ENCODE data around the gene CNTD1. TPM values are rescaled to one million over a fixed set of nuclear protein-coding genes. Genes with fewer than 3 reads are reported as not detected.

CNTD1 gene
- total RNA-seq, 2 experiments from 2014 or later, result not detected

DNA sequence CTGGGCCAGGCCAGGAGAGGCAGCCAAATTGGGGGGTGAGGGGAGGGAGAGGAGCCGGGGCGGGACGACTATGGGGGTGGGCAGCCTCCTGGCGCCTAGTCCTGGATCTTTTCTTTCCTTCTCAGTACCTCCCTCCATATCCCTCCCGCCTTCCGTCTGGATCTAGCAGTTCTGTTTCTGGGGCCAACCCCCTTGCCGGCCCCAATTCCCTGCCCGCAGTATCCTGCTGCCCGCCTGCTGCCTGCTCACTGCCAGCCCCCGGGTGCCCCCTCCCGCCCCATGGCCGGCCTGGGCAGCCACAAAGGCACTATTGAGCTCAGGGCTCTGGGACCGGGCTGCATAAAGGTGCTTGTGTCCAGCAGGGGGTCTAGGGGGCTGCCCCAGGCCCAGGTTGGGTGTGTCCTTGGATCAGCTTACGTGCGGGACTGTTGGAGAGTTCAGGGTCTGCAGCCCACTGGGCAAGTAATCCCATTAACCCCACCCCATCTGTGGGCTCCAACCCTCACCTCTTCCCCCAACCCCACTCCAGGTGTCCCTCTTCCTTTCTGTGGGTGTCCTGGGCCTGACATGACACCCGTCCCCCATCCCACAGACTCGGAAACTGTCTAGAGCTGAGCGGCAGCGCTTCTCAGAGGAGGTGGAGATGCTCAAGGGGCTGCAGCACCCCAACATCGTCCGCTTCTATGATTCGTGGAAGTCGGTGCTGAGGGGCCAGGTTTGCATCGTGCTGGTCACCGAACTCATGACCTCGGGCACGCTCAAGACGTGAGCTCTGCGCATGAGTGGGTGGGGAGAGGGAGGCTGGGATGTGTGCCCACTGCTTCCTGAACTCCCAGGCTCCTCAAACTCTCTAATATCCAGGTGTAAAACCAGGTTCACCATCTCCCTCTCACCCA lies 16.2 kb upstream of the CNTD1 start:
- ChIA-PET POLR2A (no interaction called here), CTCF (interaction anchor here (0.7 to 1.7 kb wide), 2 partner anchors 10 to 204 kb away, joined by 3 to 7 read pairs; partner anchors contain the start of gene VPS25)
- no peak overlapping the region for H3K4me3 Mint-ChIP-seq
- DNase-seq, result no peak
- no peak overlapping the region for H3K27ac Mint-ChIP-seq
- H3K36me3 Mint-ChIP-seq (ENCODE audit: low read depth), result peaks cover 21% of the 10 kb centered on the region
- peaks cover 20% of the 10 kb centered on the region for H3K4me1 Mint-ChIP-seq
- H3K9me3 Mint-ChIP-seq, result no peaks in the 10 kb centered on the region
- H3K27me3 Mint-ChIP-seq, result peaks cover 65% of the 10 kb centered on the region

GRCh38 chr17:42783062-42783790 lies 15.4 kb upstream of the CNTD1 start:
- Mint-ChIP-seq H3K4me3 (no peak overlapping the region), H3K9me3 (no peaks in the 10 kb centered on the region), H3K4me1 (peaks cover 18% of the 10 kb centered on the region), H3K36me3 (ENCODE audit: low read depth) (peaks cover 14% of the 10 kb centered on the region), H3K27me3 (peaks cover 72% of the 10 kb centered on the region), H3K27ac (no peak overlapping the region)
- CTCF ChIA-PET, result interaction anchor here (0.7 to 1.7 kb wide), 2 partner anchors 10 to 205 kb away, joined by 3 to 7 read pairs; partner anchors contain the start of gene VPS25
- POLR2A ChIA-PET, result no interaction called here
- DNase-seq, result no peak

- Mint-ChIP-seq H3K27ac (no peak overlapping the region), H3K27me3 (peaks cover 76% of the 10 kb centered on the region), H3K4me3 (no peak overlapping the region), H3K36me3 (ENCODE audit: low read depth) (peaks cover 10% of the 10 kb centered on the region), H3K4me1 (peaks cover 18% of the 10 kb centered on the region), H3K9me3 (no peaks in the 10 kb centered on the region)
- ChIA-PET POLR2A (no interaction called here), CTCF (interaction anchor here (1.7 kb wide), 1 partner anchor 11 kb away, joined by 7 read pairs; the partner anchor contains the start of gene VPS25)
- DNase-seq, result no peak
These were observed 14.9 kb upstream of the CNTD1 start for GRCh38 chr17:42783791-42784138.

DNA sequence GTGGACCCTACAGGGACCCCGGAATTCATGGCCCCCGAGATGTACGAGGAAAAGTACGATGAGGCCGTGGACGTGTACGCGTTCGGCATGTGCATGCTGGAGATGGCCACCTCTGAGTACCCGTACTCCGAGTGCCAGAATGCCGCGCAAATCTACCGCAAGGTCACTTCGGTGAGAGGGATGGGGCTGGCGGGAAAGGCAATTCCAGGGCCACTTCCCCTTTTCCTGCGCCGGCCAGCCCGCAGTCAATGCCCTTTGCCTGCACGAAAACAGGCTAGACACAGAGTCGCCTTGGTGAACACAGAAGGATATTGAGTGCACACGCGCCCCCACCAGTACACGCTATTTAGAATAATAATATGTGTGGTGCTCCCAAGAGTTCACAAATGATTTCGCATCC lies 14.3 kb upstream of the CNTD1 start:
- no peaks in the 10 kb centered on the region for H3K9me3 Mint-ChIP-seq
- CTCF ChIA-PET, result interaction anchor here (1.1 kb wide), 1 partner anchor 21 kb away, joined by 3 read pairs; no protein-coding TSS in a partner anchor
- H3K4me3 Mint-ChIP-seq, result no peak overlapping the region
- H3K27ac Mint-ChIP-seq, result no peak overlapping the region
- no peak for DNase-seq
- peaks cover 16% of the 10 kb centered on the region for H3K4me1 Mint-ChIP-seq
- POLR2A ChIA-PET, result no interaction called here
- H3K36me3 Mint-ChIP-seq (ENCODE audit: low read depth), result peaks cover 7% of the 10 kb centered on the region
- H3K27me3 Mint-ChIP-seq, result peaks cover 78% of the 10 kb centered on the region

DNA sequence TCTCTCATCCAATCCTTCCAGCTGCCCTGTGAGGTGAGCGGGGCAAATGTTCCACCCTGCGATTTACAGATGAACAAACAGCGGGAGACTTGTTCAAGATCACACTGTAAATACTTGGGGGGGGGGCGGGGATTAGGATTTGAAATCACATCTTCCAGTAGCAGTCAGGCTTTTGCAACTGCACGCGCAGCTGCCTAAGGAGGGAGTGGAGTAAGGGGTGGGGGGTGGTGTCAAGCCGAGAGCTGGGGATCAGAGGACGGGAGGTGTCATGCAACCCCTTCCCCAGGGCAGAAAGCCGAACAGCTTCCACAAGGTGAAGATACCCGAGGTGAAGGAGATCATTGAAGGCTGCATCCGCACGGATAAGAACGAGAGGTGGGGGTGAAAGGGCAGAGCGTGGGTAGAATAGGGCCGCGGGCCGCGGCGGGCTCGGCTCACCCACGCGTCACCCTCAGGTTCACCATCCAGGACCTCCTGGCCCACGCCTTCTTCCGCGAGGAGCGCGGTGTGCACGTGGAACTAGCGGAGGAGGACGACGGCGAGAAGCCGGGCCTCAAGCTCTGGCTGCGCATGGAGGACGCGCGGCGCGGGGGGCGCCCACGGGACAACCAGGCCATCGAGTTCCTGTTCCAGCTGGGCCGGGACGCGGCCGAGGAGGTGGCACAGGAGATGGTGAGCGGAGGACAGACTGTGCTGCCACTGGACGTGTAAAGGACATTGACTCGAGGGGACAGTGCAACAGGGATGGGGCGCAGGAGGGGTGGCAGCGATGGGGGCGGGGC lies 13.7 kb upstream of the CNTD1 start:
- H3K4me3 Mint-ChIP-seq, result no peak overlapping the region
- H3K9me3 Mint-ChIP-seq, result no peaks in the 10 kb centered on the region
- DNase-seq, result no peak
- CTCF ChIA-PET, result interaction anchor here (1.1 to 1.3 kb wide), 2 partner anchors 21 to 39 kb away, joined by 3 read pairs; partner anchors contain the start of gene BECN1
- POLR2A ChIA-PET, result no interaction called here
- no peak overlapping the region for H3K27ac Mint-ChIP-seq
- H3K36me3 Mint-ChIP-seq (ENCODE audit: low read depth), result peaks cover 2% of the 10 kb centered on the region
- H3K27me3 Mint-ChIP-seq, result peaks cover 74% of the 10 kb centered on the region
- peaks cover 11% of the 10 kb centered on the region for H3K4me1 Mint-ChIP-seq

- CTCF ChIA-PET, result interaction anchor here (0.6 to 1.0 kb wide), 3 partner anchors 24 to 136 kb away, joined by 3 to 5 read pairs (median 3); no protein-coding TSS in a partner anchor
These were observed 11.4 kb upstream of the CNTD1 start for GRCh38 chr17:42787266-42787665.

DNA sequence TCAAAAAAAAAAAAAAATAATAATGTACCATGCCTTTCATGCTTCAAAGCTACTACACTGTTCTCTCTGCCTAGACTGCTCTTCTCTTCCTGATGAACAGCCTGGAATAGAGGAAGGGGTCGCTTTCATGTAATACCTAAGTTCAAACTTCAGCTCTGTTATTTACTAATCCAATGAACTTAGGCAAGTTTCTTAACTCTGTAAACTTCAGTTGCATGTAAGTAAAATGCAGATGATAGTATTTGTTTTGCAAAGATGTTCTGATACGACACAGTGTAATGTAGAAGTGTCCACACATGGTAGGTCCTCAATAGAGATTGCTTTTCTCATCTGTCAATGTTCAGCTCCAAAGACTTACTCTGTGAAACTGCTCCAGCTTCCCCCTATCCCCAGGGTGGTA lies 6.7 kb upstream of the CNTD1 start:
- H3K27me3 Mint-ChIP-seq, result peaks cover 25% of the 10 kb centered on the region
- H3K27ac Mint-ChIP-seq, result no peak overlapping the region
- peaks cover 2% of the 10 kb centered on the region for H3K4me1 Mint-ChIP-seq
- H3K36me3 Mint-ChIP-seq (ENCODE audit: low read depth), result peaks cover 2% of the 10 kb centered on the region
- CTCF ChIA-PET, result interaction anchor here (0.6 kb wide), 1 partner anchor 671 kb away, joined by 3 read pairs; no protein-coding TSS in a partner anchor
- no peak for DNase-seq
- no peaks in the 10 kb centered on the region for H3K9me3 Mint-ChIP-seq
- POLR2A ChIA-PET, result no interaction called here
- H3K4me3 Mint-ChIP-seq, result no peak overlapping the region

More at GRCh38 chr17:42787266-42787665, 11.4 kb upstream of the CNTD1 start:
- no peak for DNase-seq
- Mint-ChIP-seq H3K4me3 (no peak overlapping the region), H3K36me3 (ENCODE audit: low read depth) (no peaks in the 10 kb centered on the region), H3K27me3 (peaks cover 70% of the 10 kb centered on the region), H3K4me1 (peaks cover 11% of the 10 kb centered on the region), H3K27ac (no peak overlapping the region), H3K9me3 (no peaks in the 10 kb centered on the region)
- POLR2A ChIA-PET, result no interaction called here

- Mint-ChIP-seq H3K27ac (no peak overlapping the region), H3K4me3 (no peak overlapping the region), H3K27me3 (peaks cover 21% of the 10 kb centered on the region), H3K4me1 (peaks cover 6% of the 10 kb centered on the region), H3K9me3 (no peaks in the 10 kb centered on the region), H3K36me3 (ENCODE audit: low read depth) (peaks cover 2% of the 10 kb centered on the region)
- ChIA-PET CTCF (interaction anchor here (0.6 kb wide), 1 partner anchor 670 kb away, joined by 3 read pairs; no protein-coding TSS in a partner anchor), POLR2A (no interaction called here)
- no peak for DNase-seq
These were observed 6.1 kb upstream of the CNTD1 start for GRCh38 chr17:42792545-42792944.

DNA sequence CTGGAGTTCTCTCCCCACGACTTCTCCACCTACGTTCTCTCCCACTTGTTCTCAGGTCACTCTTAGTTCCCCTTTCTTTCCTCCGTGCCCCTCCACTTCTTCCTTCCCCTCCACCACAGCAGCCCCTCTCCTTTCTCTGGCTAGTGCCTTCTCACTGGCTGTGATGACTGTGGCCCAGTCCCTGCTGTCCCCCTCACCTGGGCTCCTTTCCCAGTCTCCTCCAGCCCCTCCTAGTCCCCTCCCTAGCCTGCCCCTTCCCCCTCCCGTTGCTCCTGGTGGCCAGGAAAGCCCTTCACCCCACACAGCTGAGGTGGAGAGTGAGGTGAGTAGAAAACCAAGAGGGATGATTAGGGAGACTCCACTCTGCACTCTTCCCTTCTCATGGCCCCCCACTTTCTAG lies 3.6 kb upstream of the CNTD1 start:
- POLR2A ChIA-PET, result interaction anchor here (0.7 kb wide), 1 partner anchor 197 kb away, joined by 3 read pairs; no protein-coding TSS in a partner anchor
- H3K27me3 Mint-ChIP-seq, result peaks cover 7% of the 10 kb centered on the region
- H3K9me3 Mint-ChIP-seq, result peaks cover 3% of the 10 kb centered on the region
- no peak for DNase-seq
- H3K4me1 Mint-ChIP-seq, result peaks cover 22% of the 10 kb centered on the region
- CTCF ChIA-PET, result interaction anchor here (1.2 kb wide), 1 partner anchor 29 kb away, joined by 4 read pairs; the partner anchor contains the start of gene BECN1
- H3K27ac Mint-ChIP-seq, result no peak overlapping the region
- peaks cover 9% of the 10 kb centered on the region for H3K36me3 Mint-ChIP-seq (ENCODE audit: low read depth)
- H3K4me3 Mint-ChIP-seq, result no peak overlapping the region

GRCh38 chr17:42795465-42795864 lies 3.2 kb upstream of the CNTD1 start:
- Mint-ChIP-seq H3K27ac (no peak overlapping the region), H3K9me3 (peaks cover 3% of the 10 kb centered on the region), H3K27me3 (peaks cover 4% of the 10 kb centered on the region), H3K4me1 (peaks cover 22% of the 10 kb centered on the region), H3K4me3 (no peak overlapping the region), H3K36me3 (ENCODE audit: low read depth) (peaks cover 9% of the 10 kb centered on the region)
- ChIA-PET CTCF (interaction anchor here (0.6 to 1.2 kb wide), 3 partner anchors 9 to 29 kb away, joined by 3 to 4 read pairs (median 3); partner anchors contain the start of gene BECN1), POLR2A (interaction anchor here (0.7 kb wide), 1 partner anchor 197 kb away, joined by 3 read pairs; no protein-coding TSS in a partner anchor)
- no peak for DNase-seq

DNA sequence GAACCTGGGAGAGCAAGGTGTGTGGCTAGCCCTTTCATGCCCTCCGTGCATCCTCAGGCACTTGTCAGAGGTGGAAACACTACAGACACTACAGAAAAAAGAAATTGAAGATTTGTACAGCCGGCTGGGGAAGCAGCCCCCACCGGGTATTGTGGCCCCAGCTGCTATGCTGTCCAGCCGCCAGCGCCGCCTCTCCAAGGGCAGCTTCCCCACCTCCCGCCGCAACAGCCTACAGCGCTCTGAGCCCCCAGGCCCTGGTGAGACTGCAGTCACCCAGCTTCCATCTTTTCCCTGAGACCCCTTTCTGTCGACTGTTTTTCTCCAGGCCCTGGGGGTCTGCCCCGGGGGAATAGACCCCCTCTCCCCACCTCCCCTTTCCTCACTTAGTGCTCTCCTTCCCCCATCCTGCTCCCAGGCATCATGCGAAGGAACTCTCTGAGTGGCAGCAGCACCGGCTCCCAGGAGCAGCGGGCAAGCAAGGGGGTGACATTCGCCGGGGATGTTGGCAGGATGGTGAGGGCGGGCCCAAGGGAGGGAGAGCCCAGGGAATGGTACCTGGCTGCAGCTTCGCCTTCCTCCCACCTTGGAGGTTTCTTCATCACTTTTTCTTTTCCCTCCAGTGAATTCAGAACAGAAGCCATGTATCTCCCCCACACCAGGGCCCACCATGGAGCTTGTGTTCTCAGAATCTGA lies 2.4 kb upstream of the CNTD1 start:
- H3K4me3 Mint-ChIP-seq, result no peak overlapping the region
- ChIA-PET CTCF (interaction anchor here (0.6 to 1.1 kb wide), 2 partner anchors 10 to 12 kb away, joined by 3 read pairs; no protein-coding TSS in a partner anchor), POLR2A (interaction anchor here (0.6 kb wide), 1 partner anchor 169 kb away, joined by 3 read pairs; no protein-coding TSS in a partner anchor)
- no peak for DNase-seq
- peaks cover 9% of the 10 kb centered on the region for H3K36me3 Mint-ChIP-seq (ENCODE audit: low read depth)
- peaks cover 3% of the 10 kb centered on the region for H3K9me3 Mint-ChIP-seq
- H3K4me1 Mint-ChIP-seq, result peaks cover 22% of the 10 kb centered on the region
- H3K27me3 Mint-ChIP-seq, result peaks cover 3% of the 10 kb centered on the region
- no peak overlapping the region for H3K27ac Mint-ChIP-seq

Data from activated CD4-positive, alpha-beta T cell treated with anti-CD3 and anti-CD28 coated beads, Interleukin-2, amount 10 ng/mL, durations not matched to agents 7 days and 5 days (primary cell).